ENCODE data around the gene SINHCAF. TPM values are rescaled to one million over a fixed set of nuclear protein-coding genes. Genes with fewer than 3 reads are reported as not detected.

Gene SINHCAF
- total and polyA plus RNA-seq, 2 of the 8 experiments (the other 6 are each of a cell fraction or from before 2014, with no cell fraction given), result 138 to 576 TPM

- H4K20me1 ChIP-seq (replicated peaks in 1 of 2; ENCODE audit: control insufficient read depth in 1 of 2, insufficient read depth in 2 of 2, low read length in 2 of 2), result peaks cover 37 to 58% of the 10 kb centered on the region in 2 experiments
- DNase-seq (ENCODE audit: low read depth in 1 of 2, low spot score in 2 of 2) (no peak), FAIRE-seq (no peak)
- H3K9ac ChIP-seq (replicated peaks in 1 of 4; ENCODE audit: extremely low read depth in 1 of 4, low read depth in 3 of 4, low read length in 3 of 4), result no peak overlapping the region
- no peak overlapping the region for H2BK20ac ChIP-seq (ENCODE audit: low read length)
- H3K27me3 ChIP-seq (replicated peaks in 1 of 4; ENCODE audit: control insufficient read depth in 3 of 4, extremely low read depth in 1 of 4, insufficient read depth in 3 of 4, low read length in 3 of 4), result no peaks in the 10 kb centered on the region
- no peak overlapping the region for H4K91ac ChIP-seq (replicated peaks; ENCODE audit: insufficient read length, low read length)
- H2BK120ac ChIP-seq (replicated peaks; ENCODE audit: low read depth, low read length), result no peak overlapping the region
- H3K27ac ChIP-seq (ENCODE audit: low read depth, low read length), result no peak overlapping the region
- no peak overlapping the region for H4K8ac ChIP-seq (ENCODE audit: extremely low read depth, insufficient read depth, low read length)
- H3K18ac ChIP-seq (ENCODE audit: extremely low read depth, low read length), result no peak overlapping the region; the same call in 1 of the 2 replicates
- H3K4me1 ChIP-seq (replicated peaks in 1 of 4; ENCODE audit: control insufficient read depth in 3 of 4, insufficient read depth in 4 of 4, low read length in 3 of 4), result peaks cover 9 to 23% (median 19%) of the 10 kb centered on the region in 4 experiments
- WGBS, 2 experiments (ENCODE audit: extremely low coverage in 1 of 2, insufficient coverage in 1 of 2, insufficient read length in 1 of 2, insufficient replicate concordance in 2 of 2, low coverage in 1 of 2, low lambda C conversion rate in 2 of 2, missing lambda C conversion rate in 1 of 2), result 84% methylated on average over 7 of the region's 7 CpGs; no CpG with 5 or more reads in 1 of the 2 experiments
- H3K56ac ChIP-seq (replicated peaks; ENCODE audit: insufficient read length, low read depth, low read length), result no peak overlapping the region
- H2AFZ ChIP-seq (ENCODE audit: low read length), result no peak overlapping the region
- H3K79me2 ChIP-seq (ENCODE audit: control insufficient read depth in 1 of 2, insufficient read depth in 2 of 2, low read length in 2 of 2), result peaks cover 83 to 100% of the 10 kb centered on the region in 2 experiments
- H2AK5ac ChIP-seq (ENCODE audit: low read depth, low read length), result no peak overlapping the region
- no peaks in the 10 kb centered on the region for H3K23me2 ChIP-seq (ENCODE audit: low read depth, low read length)
- H3K4me3 ChIP-seq (ENCODE audit: extremely low read depth in 1 of 4, insufficient read depth in 2 of 4, low read depth in 3 of 4, low read length in 4 of 4), result no peak overlapping the region; a peak in 1 of 8 replicates
- H4K5ac ChIP-seq (ENCODE audit: insufficient read length, low read depth, low read length), result no peak overlapping the region
- ChIA-PET POLR2A (ENCODE audit: partially characterized antibody) (interaction anchor here (0.6 to 3.5 kb wide), 10 partner anchors 8 to 722 kb away, joined by 3 to 22 read pairs (median 10); partner anchors contain the start of gene SINHCAF), CTCF (ENCODE audit: partially characterized antibody) (interaction anchor here (0.5 to 1.7 kb wide), 5 partner anchors 8 to 337 kb away, joined by 3 to 5 read pairs (median 3); no protein-coding TSS in a partner anchor)
- no peak overlapping the region for H3K23ac ChIP-seq (ENCODE audit: insufficient read length)
- no peaks in the 10 kb centered on the region for H3K9me3 ChIP-seq (ENCODE audit: insufficient read depth in 2 of 2, low read depth in 1 of 2, low read length in 1 of 2)
- H2BK12ac ChIP-seq (ENCODE audit: low read depth, low read length), result no peak overlapping the region
- H2BK15ac ChIP-seq (ENCODE audit: low read length), result no peak overlapping the region
- no peak overlapping the region for H2BK5ac ChIP-seq (ENCODE audit: low read depth, low read length)
- H3K79me1 ChIP-seq (ENCODE audit: low read depth, low read length), result no peaks in the 10 kb centered on the region
- H3K14ac ChIP-seq (ENCODE audit: insufficient read length), result no peak overlapping the region
- H3K36me3 ChIP-seq (ENCODE audit: control insufficient read depth in 2 of 4, insufficient read depth in 4 of 4, low read length in 3 of 4), result peaks cover 0 to 11% (median 0%) of the 10 kb centered on the region in 4 experiments; a peak in 4 of 8 replicates
- H3K4me2 ChIP-seq (ENCODE audit: insufficient read depth in 1 of 2, low read depth in 2 of 2, low read length in 2 of 2), result no peak overlapping the region; a peak in 1 of 4 replicates
- no peak overlapping the region for H3K4ac ChIP-seq (replicated peaks; ENCODE audit: insufficient read length, low read depth, low read length)
- TF ChIP-seq CBX8 (IDR thresholded peaks at IDR 0.05; ENCODE audit: borderline replicate concordance, low read depth, low read length) (no peak), CBX5 (IDR thresholded peaks at IDR 0.05; ENCODE audit: low read depth, low read length) (no peak), SIRT6 (IDR thresholded peaks at IDR 0.05; ENCODE audit: low read length) (no peak), KDM1A (IDR thresholded peaks at IDR 0.05; ENCODE audit: borderline replicate concordance, low read length) (no peak), BACH1 (IDR thresholded peaks at IDR 0.05; ENCODE audit: low read length) (no peak), CTCF (IDR thresholded peaks at IDR 0.05; ENCODE audit: control extremely low read depth in 1 of 3, insufficient read depth in 1 of 3, low read depth in 1 of 3, low read length in 3 of 3) (no peak), CREB1 (IDR thresholded peaks at IDR 0.05) (no peak), TAF7 (optimal IDR thresholded peaks at IDR 0.05; ENCODE audit: borderline replicate concordance, low read depth, low read length) (no peak), MAFK (IDR thresholded peaks at IDR 0.05; ENCODE audit: low read depth, low read length) (no peak), SIX5 (IDR thresholded peaks at IDR 0.05; ENCODE audit: low read depth, low read length) (no peak)
These were observed 10.0 kb downstream of the SINHCAF start for GRCh38 chr12:31315784-31316465.
